ENCODE data around the gene ZNRD2.
A peak's percentile ranks its signal among the peaks of the same experiment; 100 is the strongest.

The ZNRD2 gene

GRCh38 chr11:65571940-65572339 lies 1.7 kb downstream of the ZNRD2 start:
- TF ChIP-seq, protein P1, sequence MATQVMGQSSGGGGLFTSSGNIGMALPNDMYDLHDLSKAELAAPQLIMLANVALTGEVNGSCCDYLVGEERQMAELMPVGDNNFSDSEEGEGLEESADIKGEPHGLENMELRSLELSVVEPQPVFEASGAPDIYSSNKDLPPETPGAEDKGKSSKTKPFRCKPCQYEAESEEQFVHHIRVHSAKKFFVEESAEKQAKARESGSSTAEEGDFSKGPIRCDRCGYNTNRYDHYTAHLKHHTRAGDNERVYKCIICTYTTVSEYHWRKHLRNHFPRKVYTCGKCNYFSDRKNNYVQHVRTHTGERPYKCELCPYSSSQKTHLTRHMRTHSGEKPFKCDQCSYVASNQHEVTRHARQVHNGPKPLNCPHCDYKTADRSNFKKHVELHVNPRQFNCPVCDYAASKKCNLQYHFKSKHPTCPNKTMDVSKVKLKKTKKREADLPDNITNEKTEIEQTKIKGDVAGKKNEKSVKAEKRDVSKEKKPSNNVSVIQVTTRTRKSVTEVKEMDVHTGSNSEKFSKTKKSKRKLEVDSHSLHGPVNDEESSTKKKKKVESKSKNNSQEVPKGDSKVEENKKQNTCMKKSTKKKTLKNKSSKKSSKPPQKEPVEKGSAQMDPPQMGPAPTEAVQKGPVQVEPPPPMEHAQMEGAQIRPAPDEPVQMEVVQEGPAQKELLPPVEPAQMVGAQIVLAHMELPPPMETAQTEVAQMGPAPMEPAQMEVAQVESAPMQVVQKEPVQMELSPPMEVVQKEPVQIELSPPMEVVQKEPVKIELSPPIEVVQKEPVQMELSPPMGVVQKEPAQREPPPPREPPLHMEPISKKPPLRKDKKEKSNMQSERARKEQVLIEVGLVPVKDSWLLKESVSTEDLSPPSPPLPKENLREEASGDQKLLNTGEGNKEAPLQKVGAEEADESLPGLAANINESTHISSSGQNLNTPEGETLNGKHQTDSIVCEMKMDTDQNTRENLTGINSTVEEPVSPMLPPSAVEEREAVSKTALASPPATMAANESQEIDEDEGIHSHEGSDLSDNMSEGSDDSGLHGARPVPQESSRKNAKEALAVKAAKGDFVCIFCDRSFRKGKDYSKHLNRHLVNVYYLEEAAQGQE (IDR thresholded peaks at IDR 0.05; ENCODE audit: insufficient read depth in 1 of 2, low read depth in 2 of 2, low read length in 2 of 2), result no peak
- TF ChIP-seq POLR2AphosphoS5 (IDR thresholded peaks at IDR 0.05; ENCODE audit: low read depth, low read length) (no peak), TAF1 (IDR thresholded peaks at IDR 0.05; ENCODE audit: borderline replicate concordance, insufficient read depth, low read length) (no peak), SIN3A (IDR thresholded peaks at IDR 0.05; ENCODE audit: borderline replicate concordance, insufficient read depth, low read length) (0 out of 2 replicates have a peak, but pooled peaks have one; percentile 41), FOXP2 (optimal IDR thresholded peaks at IDR 0.05; ENCODE audit: borderline replicate concordance, extremely low read depth, extremely low read length, insufficient read depth) (no peak)

GRCh38 chr11:65572356-65573051 lies 2.2 kb downstream of the ZNRD2 start, which contains the start of gene FAM89B:
TSS of gene FAM89B (plus strand) at chr11:65572538. CDS start at chr11:65572670, 132 bp downstream.
- no peak for TF ChIP-seq POLR2AphosphoS5 (IDR thresholded peaks at IDR 0.05; ENCODE audit: low read depth, low read length)
- 0 out of 2 replicates have a peak, but pooled peaks have one; percentile 30 for TF ChIP-seq TAF1 (IDR thresholded peaks at IDR 0.05; ENCODE audit: borderline replicate concordance, insufficient read depth, low read length)
- TF ChIP-seq FOXP2 (optimal IDR thresholded peaks at IDR 0.05; ENCODE audit: borderline replicate concordance, extremely low read depth, extremely low read length, insufficient read depth), result no peak
- TF ChIP-seq, protein P1 (IDR thresholded peaks at IDR 0.05; ENCODE audit: insufficient read depth in 1 of 2, low read depth in 2 of 2, low read length in 2 of 2), result no peak
- TF ChIP-seq SIN3A (IDR thresholded peaks at IDR 0.05; ENCODE audit: borderline replicate concordance, insufficient read depth, low read length), result peak; percentile 68; the same call in 1 of the 2 replicates

DNA sequence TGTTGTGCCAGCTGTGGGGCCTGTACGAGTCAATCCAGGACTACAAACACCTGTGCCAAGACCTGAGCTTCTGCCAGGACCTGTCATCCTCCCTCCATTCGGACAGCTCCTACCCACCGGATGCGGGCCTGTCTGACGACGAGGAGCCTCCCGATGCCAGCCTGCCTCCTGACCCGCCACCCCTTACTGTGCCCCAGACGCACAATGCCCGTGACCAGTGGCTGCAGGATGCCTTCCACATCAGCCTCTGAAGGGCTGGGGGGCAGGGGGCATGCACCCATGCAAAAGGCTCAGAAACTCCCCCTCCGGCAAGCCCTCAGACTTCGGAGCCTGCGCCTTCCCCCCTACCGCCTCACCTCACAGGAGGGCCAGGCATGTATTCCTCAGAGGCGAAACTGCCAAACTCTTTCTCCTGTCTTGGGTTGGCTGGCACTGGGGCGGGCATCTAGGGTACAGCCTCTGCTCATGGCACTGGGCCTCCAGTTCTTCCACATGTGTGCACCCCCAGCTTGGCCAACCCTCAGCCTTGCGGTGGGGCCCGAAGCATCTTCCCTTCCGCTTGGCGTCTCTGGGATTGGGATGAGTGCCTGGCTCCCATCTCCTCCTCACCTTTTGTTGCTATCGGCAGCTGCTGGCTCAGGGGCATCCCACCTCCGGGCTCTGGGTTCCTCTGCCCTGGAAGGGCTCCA lies 3.3 kb downstream of the ZNRD2 start:
- no peak for TF ChIP-seq FOXP2 (optimal IDR thresholded peaks at IDR 0.05; ENCODE audit: borderline replicate concordance, extremely low read depth, extremely low read length, insufficient read depth)

- TF ChIP-seq SIN3A (IDR thresholded peaks at IDR 0.05; ENCODE audit: borderline replicate concordance, insufficient read depth, low read length), result peak; percentile 43; the same call in 1 of the 2 replicates
- no peak for TF ChIP-seq POLR2AphosphoS5 (IDR thresholded peaks at IDR 0.05; ENCODE audit: low read depth, low read length)
Measured at GRCh38 chr11:65574109-65574810, 4.0 kb downstream of the ZNRD2 start.

DNA sequence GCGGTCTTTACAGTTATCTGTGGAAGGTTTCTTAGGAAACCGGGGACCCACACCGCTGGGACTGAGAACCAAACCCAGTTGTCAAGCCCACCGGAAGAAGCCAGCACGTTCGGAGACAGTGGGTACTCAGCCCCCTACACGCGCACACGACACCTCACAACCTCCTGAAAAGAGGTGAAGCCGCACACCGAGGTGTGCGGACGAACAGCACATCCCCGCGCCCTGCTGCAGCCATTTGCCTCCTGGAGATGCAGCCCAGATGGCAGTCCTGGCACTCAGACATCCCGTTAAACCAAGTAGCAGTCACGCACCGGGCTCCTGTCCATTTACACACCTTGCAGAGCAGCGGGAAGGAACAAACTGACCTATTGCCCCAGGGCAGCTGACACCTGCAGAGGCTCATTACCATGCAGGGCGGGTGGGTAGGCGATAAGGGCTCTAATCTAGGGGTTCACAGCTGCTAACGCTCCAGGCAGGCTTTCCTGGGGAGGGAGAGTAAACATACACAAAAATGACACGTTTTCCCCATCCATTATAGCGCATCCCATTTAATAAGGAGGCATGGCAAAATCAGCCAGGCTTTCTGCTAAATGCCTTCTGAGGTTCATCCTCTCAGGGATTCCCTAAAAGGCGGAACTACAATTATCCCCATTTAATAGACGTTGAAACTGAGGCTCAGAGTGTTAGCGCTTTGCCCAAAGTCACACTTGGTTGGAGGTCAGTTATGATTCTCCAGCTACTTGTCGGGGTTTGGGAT lies 4.7 kb downstream of the ZNRD2 start:
- peak; percentile 8; the same call in 1 of the 2 replicates for TF ChIP-seq SIN3A (IDR thresholded peaks at IDR 0.05; ENCODE audit: borderline replicate concordance, insufficient read depth, low read length)
- peak; percentile 25; the same call in 1 of the 2 replicates for TF ChIP-seq TAF1 (IDR thresholded peaks at IDR 0.05; ENCODE audit: borderline replicate concordance, insufficient read depth, low read length)
- TF ChIP-seq FOXP2 (optimal IDR thresholded peaks at IDR 0.05; ENCODE audit: borderline replicate concordance, extremely low read depth, extremely low read length, insufficient read depth), result no peak
- TF ChIP-seq, protein P1 (IDR thresholded peaks at IDR 0.05; ENCODE audit: insufficient read depth in 1 of 2, low read depth in 2 of 2, low read length in 2 of 2), result no peak
- TF ChIP-seq POLR2AphosphoS5 (IDR thresholded peaks at IDR 0.05; ENCODE audit: low read depth, low read length), result peak; percentile 41
